ENCODE data around the gene RNPEP. TPM values are rescaled to one million over a fixed set of nuclear protein-coding genes. Genes with fewer than 3 reads are reported as not detected.
A peak's percentile ranks its signal among the peaks of the same experiment; 100 is the strongest.

The RNPEP gene
- total RNA-seq, 3 donors from 2014 or later, result 43.0 to 66.7 (median 57.4) TPM

GRCh38 chr1:202036595-202037387 is 54.3 kb downstream of the RNPEP start:
- Histone ChIP-seq H3K9me3 (no peaks in the 10 kb centered on the region), H3K27ac (peak overlapping the region; percentile 8 to 93), H3K4me3 (no peak overlapping the region), H3K36me3 (no peaks in the 10 kb centered on the region), H3K4me1 (peaks cover 0 to 5% of the 10 kb centered on the region in 2 donors), H3K27me3 (no peaks in the 10 kb centered on the region)
- TF ChIP-seq POLR2AphosphoS5 (IDR thresholded peaks at IDR 0.05) (no peak), POLR2A (IDR thresholded peaks at IDR 0.05) (no peak), CTCF (IDR thresholded peaks at IDR 0.05) (no peak)
- intact Hi-C loops (cut with DNase I; ENCODE audit: low total_unique reads), result no loop called here
- DNase-seq (ENCODE audit: low spot score in 2 of 2), result no peak

- Histone ChIP-seq H3K4me3 (no peak overlapping the region), H3K9me3 (no peaks in the 10 kb centered on the region), H3K27ac (peak overlapping the region in 1 of 2 donors; percentile 93), H3K27me3 (no peaks in the 10 kb centered on the region), H3K36me3 (no peaks in the 10 kb centered on the region), H3K4me1 (peaks cover 0 to 5% of the 10 kb centered on the region in 2 donors)
- TF ChIP-seq POLR2AphosphoS5 (IDR thresholded peaks at IDR 0.05), result no peak
- no peak for DNase-seq (ENCODE audit: low spot score in 2 of 2)
- intact Hi-C loops (cut with DNase I; ENCODE audit: low total_unique reads), result no loop called here
These were observed 55.4 kb downstream of the RNPEP start for GRCh38 chr1:202037706-202038296.

GRCh38 chr1:202038688-202039346 is 56.4 kb downstream of the RNPEP start:
- DNase-seq (ENCODE audit: low spot score in 2 of 2), result no peak
- peaks cover 0 to 5% of the 10 kb centered on the region in 2 donors for H3K4me1 ChIP-seq
- TF ChIP-seq POLR2A (IDR thresholded peaks at IDR 0.05) (no peak), CTCF (IDR thresholded peaks at IDR 0.05) (no peak), POLR2AphosphoS5 (IDR thresholded peaks at IDR 0.05) (no peak)
- H3K4me3 ChIP-seq, result no peak overlapping the region
- H3K36me3 ChIP-seq, result no peaks in the 10 kb centered on the region
- H3K9me3 ChIP-seq, result no peaks in the 10 kb centered on the region
- intact Hi-C loops (cut with DNase I; ENCODE audit: low total_unique reads), result no loop called here
- H3K27ac ChIP-seq, result no peak overlapping the region
- no peaks in the 10 kb centered on the region for H3K27me3 ChIP-seq

GRCh38 chr1:202045705-202046104 is 63.3 kb downstream of the RNPEP start:
- peaks cover 2 to 21% of the 10 kb centered on the region in 2 donors for H3K4me1 ChIP-seq
- no peak for TF ChIP-seq POLR2AphosphoS5 (IDR thresholded peaks at IDR 0.05)
- no peak for TF ChIP-seq CTCF (IDR thresholded peaks at IDR 0.05)
- TF ChIP-seq POLR2A (IDR thresholded peaks at IDR 0.05), result no peak
- H3K9me3 ChIP-seq, result no peaks in the 10 kb centered on the region
- peak overlapping the region in 1 of 3 donors; percentile 10 for H3K4me3 ChIP-seq
- no peak for DNase-seq (ENCODE audit: low spot score in 2 of 2)
- no peaks in the 10 kb centered on the region for H3K36me3 ChIP-seq
- H3K27ac ChIP-seq, result peak overlapping the region; percentile 94
- intact Hi-C loops (cut with DNase I; ENCODE audit: low total_unique reads), result no loop called here
- no peaks in the 10 kb centered on the region for H3K27me3 ChIP-seq

- Histone ChIP-seq H3K4me1 (peaks cover 2 to 21% of the 10 kb centered on the region in 2 donors), H3K27me3 (no peaks in the 10 kb centered on the region)
- peak; percentile 95 to 96 for DNase-seq (ENCODE audit: low spot score in 2 of 2)
These were observed 63.8 kb downstream of the RNPEP start for GRCh38 chr1:202046227-202046626.

More at GRCh38 chr1:202046227-202046626, 63.8 kb downstream of the RNPEP start:
- H3K9me3 ChIP-seq, result no peaks in the 10 kb centered on the region
- H3K36me3 ChIP-seq, result no peaks in the 10 kb centered on the region
- TF ChIP-seq CTCF (IDR thresholded peaks at IDR 0.05) (peak in 1 of 3 donors; percentile 20), POLR2A (IDR thresholded peaks at IDR 0.05) (no peak), POLR2AphosphoS5 (IDR thresholded peaks at IDR 0.05) (peak; percentile 95 to 99 (median 96))
- peak overlapping the region; percentile 94 for H3K27ac ChIP-seq
- intact Hi-C loops (cut with DNase I; ENCODE audit: low total_unique reads), result no loop called here
- H3K4me3 ChIP-seq, result peak overlapping the region in 1 of 3 donors; percentile 10

Data from breast epithelium (tissue), 4 donors.